B cell (primary cell): ENCODE measurements around the gene MGAT4B. TPM values are rescaled to one million over a fixed set of nuclear protein-coding genes. Genes with fewer than 3 reads are reported as not detected.
"Not testable (repeated sequence)": the region's sequence is repeated elsewhere in the genome, so short reads cannot be mapped to it uniquely, and the experiment has no call there.

Experiments
- ATAC-seq: fragments of 200-7000 bp; cut with Tn5 transposase; one replicate; pipeline ENCODE4 v1.10.0; 2021; ENCODE audit warnings: low read depth, mild to moderate bottlenecking, moderate number of reproducible peaks, moderate library complexity
- CTCF ChIA-PET: fragments of 350-600 bp; sonication (Branson Sonifier 250); formaldehyde crosslinking; loops from one replicate; lab custom pipeline; 2021; ENCODE audit warnings: antibody characterized with exemption, inconsistent platforms; lab: Charles Lee
- POLR2A ChIA-PET: fragments of 350-600 bp; sonication (Branson Sonifier 250); formaldehyde crosslinking; loops from one replicate; lab custom pipeline; 2021; ENCODE audit warnings: antibody characterized with exemption; lab: Charles Lee
- DNase-seq: peaks from one replicate; pipeline ENCODE4 v3.0.0; 2013
- H2AFZ ChIP-seq: 2 replicates; pipeline ENCODE4 v1.6.1; 2012; ENCODE audit warnings: mild to moderate bottlenecking, low read depth, low read length; ENCODE audit not compliant: insufficient read depth, poor library complexity, severe bottlenecking
- H3K27ac ChIP-seq, 2 donors: 1 replicate in 1 of 2; 2 replicates in 1 of 2; pipeline ENCODE4 v1.5.1; 2012 to 2013; ENCODE audit warnings: low read length in 2 of 2, mild to moderate bottlenecking in 2 of 2, moderate library complexity in 1 of 2
- H3K27me3 ChIP-seq, 4 experiments: fragments of 200-600 bp in 1 of 4; sonication (generic) in 1 of 4; replicated peaks in 1 of 4; 1 replicate in 2 of 4; 2 replicates in 2 of 4; pipeline versions ENCODE4 v1.6.1 to v1.7.0; 2013 to 2016; ENCODE audit warnings: low read length in 3 of 4, mild to moderate bottlenecking in 2 of 4, mixed read lengths in 1 of 4, moderate library complexity in 1 of 4; ENCODE audit not compliant: insufficient read depth in 4 of 4, control insufficient read depth in 3 of 4; ENCODE audit errors: control extremely low read depth in 1 of 4
- H3K36me3 ChIP-seq, 2 experiments: replicated peaks in 1 of 2; 1 replicate in 1 of 2; 2 replicates in 1 of 2; pipeline versions ENCODE4 v1.6.1 to v1.7.1; 2013; ENCODE audit warnings: low read length in 1 of 2; ENCODE audit not compliant: insufficient read depth in 2 of 2, control insufficient read depth in 1 of 2; ENCODE audit errors: control extremely low read depth in 1 of 2, extremely low read depth in 1 of 2
- H3K4me1 ChIP-seq, 2 donors: fragments of 200-600 bp in 1 of 2; sonication (generic) in 1 of 2; 1 replicate in 1 of 2; 2 replicates in 1 of 2; pipeline versions ENCODE4 v1.5.1 to v1.6.1; 2013 to 2017; ENCODE audit warnings: low read length in 2 of 2; ENCODE audit not compliant: control insufficient read depth in 2 of 2, insufficient read depth in 2 of 2
- H3K4me2 ChIP-seq: replicated peaks from 2 replicates; pipeline ENCODE3; 2012; ENCODE audit warnings: mild to moderate bottlenecking, low read depth, low read length; ENCODE audit not compliant: poor library complexity, severe bottlenecking
- H3K4me3 ChIP-seq, 5 experiments: fragments of 200-600 bp in 1 of 5; sonication (generic) in 1 of 5; 1 replicate in 3 of 5; 2 replicates in 2 of 5; pipeline versions ENCODE4 v1.5.1 to v1.7.0; 2011 to 2016; ENCODE audit warnings: low read length in 4 of 5, mild to moderate bottlenecking in 4 of 5, low read depth in 2 of 5, control low read depth in 1 of 5, moderate library complexity in 1 of 5; ENCODE audit not compliant: insufficient read depth in 1 of 5; ENCODE audit errors: control extremely low read depth in 1 of 5, extremely low read depth in 1 of 5
- H3K79me2 ChIP-seq: fragments of 200-600 bp; sonication (generic); one replicate; pipeline ENCODE4 v1.6.0; 2016; ENCODE audit warnings: low read length; ENCODE audit not compliant: control insufficient read depth, insufficient read depth
- H3K9ac ChIP-seq: fragments of 200-600 bp; sonication (generic); 2 replicates; pipeline ENCODE4 v1.6.1; 2017; ENCODE audit warnings: mild to moderate bottlenecking, low read length, moderate library complexity
- H3K9me3 ChIP-seq, 3 donors: one replicate each; pipeline versions ENCODE4 v1.6.1 to v1.7.1; 2013; ENCODE audit warnings: low read length in 2 of 3; ENCODE audit not compliant: control insufficient read depth in 2 of 3, insufficient read depth in 1 of 3; ENCODE audit errors: control extremely low read depth in 1 of 3
- H4K20me1 ChIP-seq: 2 replicates; pipeline ENCODE4 v1.6.0; 2012; ENCODE audit warnings: mild to moderate bottlenecking, low read length; ENCODE audit not compliant: insufficient read depth, control insufficient read depth, poor library complexity, severe bottlenecking
- H3K27ac Mint-ChIP-seq: one replicate; pipeline ENCODE4 v1.8.0; 2021; ENCODE audit warnings: mixed read lengths
- H3K27me3 Mint-ChIP-seq: one replicate; pipeline ENCODE4 v1.8.0; 2021; ENCODE audit warnings: mixed read lengths
- H3K4me1 Mint-ChIP-seq: one replicate; pipeline ENCODE4 v1.8.0; 2021; ENCODE audit warnings: mixed read lengths
- H3K4me3 Mint-ChIP-seq: one replicate; pipeline ENCODE4 v1.8.0; 2021; ENCODE audit warnings: mixed read lengths
- H3K9me3 Mint-ChIP-seq: one replicate; pipeline ENCODE4 v1.8.0; 2022; ENCODE audit warnings: mixed read lengths; ENCODE audit not compliant: insufficient read depth
- CTCF ChIP-seq: fragments of 200-600 bp; IDR thresholded peaks from one replicate; pipeline ENCODE4 v1.8.0; 2022; ENCODE audit warnings: antibody characterized with exemption, mild to moderate bottlenecking
- EZH2 ChIP-seq: IDR thresholded peaks from 2 replicates; pipeline ENCODE4 v1.6.1; 2012; ENCODE audit warnings: borderline replicate concordance, low read depth, mild to moderate bottlenecking, moderate library complexity, low read length; ENCODE audit not compliant: insufficient read depth, poor library complexity, severe bottlenecking
- WGBS: methylation state at CpG from one replicate; pipeline ENCODE4 v1.1.5; 2013; ENCODE audit warnings: missing lambda C conversion rate; ENCODE audit not compliant: insufficient coverage; 5-methylcytosine and 5-hydroxymethylcytosine counted together
- intact Hi-C: fragments of 100-400 bp; cut with micrococcal nuclease; formaldehyde crosslinking; loops from one replicate; pipeline ENCODE4 v1.10.0; 2022
- polyA plus RNA-seq: library from polyadenylated mRNA; depleted of rRNA; stranded (reverse); fragments of >200 nt; gene quantifications from 2 replicates; pipeline ENCODE4 v1.2.3, GENCODE V29; 2012
- total RNA-seq, 2 donors: library from RNA; stranded (reverse); fragments of 120-200 nt in 1 of 2; gene quantifications; 1 replicate in 1 of 2; 2 replicates in 1 of 2; pipeline versions ENCODE4 v1.2.3 to v1.2.4, GENCODE V29; 2013 to 2022

Gene MGAT4B
- total and polyA plus RNA-seq, 2 donors (not counting 1 experiment from before 2014, with no cell fraction given) = 105 to 165 TPM

DNA sequence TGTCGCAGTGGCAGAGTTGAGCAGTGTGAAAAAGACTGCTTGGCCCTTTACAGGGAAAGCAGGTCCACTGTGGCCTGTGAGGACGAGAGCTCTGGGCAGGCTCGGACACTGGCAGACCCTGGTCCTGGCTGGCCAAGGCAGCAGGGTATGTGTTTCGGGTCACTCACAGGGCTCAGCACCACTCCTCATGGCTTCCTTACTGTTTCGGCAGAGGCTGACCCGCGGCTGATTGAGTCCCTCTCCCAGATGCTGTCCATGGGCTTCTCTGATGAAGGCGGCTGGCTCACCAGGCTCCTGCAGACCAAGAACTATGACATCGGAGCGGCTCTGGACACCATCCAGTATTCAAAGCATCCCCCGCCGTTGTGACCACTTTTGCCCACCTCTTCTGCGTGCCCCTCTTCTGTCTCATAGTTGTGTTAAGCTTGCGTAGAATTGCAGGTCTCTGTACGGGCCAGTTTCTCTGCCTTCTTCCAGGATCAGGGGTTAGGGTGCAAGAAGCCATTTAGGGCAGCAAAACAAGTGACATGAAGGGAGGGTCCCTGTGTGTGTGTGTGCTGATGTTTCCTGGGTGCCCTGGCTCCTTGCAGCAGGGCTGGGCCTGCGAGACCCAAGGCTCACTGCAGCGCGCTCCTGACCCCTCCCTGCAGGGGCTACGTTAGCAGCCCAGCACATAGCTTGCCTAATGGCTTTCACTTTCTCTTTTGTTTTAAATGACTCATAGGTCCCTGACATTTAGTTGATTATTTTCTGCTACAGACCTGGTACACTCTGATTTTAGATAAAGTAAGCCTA lies 29.8 kb upstream of the MGAT4B start:
- ChIA-PET POLR2A (interaction anchor here (0.6 to 1.2 kb wide), 4 partner anchors 12 to 139 kb away, joined by 3 to 4 read pairs (median 3); no protein-coding TSS in a partner anchor), CTCF (interaction anchor here (0.8 to 2.4 kb wide), 6 partner anchors 14 to 70 kb away, joined by 3 to 12 read pairs (median 6); no protein-coding TSS in a partner anchor)
- Histone ChIP-seq H3K27me3 (no peaks in the 10 kb centered on the region), H3K4me3 (no peak overlapping the region), H3K9ac (no peak overlapping the region), H4K20me1 (peaks cover 32% of the 10 kb centered on the region), H2AFZ (no peak overlapping the region), H3K27ac (peak overlapping the region in 1 of 2 donors; percentile 66), H3K79me2 (no peaks in the 10 kb centered on the region), H3K4me2 (no peak overlapping the region), H3K36me3 (peaks cover 2 to 65% of the 10 kb centered on the region in 2 experiments), H3K9me3 (no peaks in the 10 kb centered on the region), H3K4me1 (peaks cover 3 to 8% of the 10 kb centered on the region in 2 donors)
- Mint-ChIP-seq H3K4me3 (no peak overlapping the region), H3K9me3 (no peaks in the 10 kb centered on the region), H3K27me3 (no peaks in the 10 kb centered on the region), H3K27ac (peak overlapping the region; percentile 77), H3K4me1 (peaks cover 9% of the 10 kb centered on the region)
- TF ChIP-seq EZH2 (no peak), CTCF (no peak)
- intact Hi-C loops = loop anchor here (5.0 kb wide), 1 partner anchor 34 kb away; no protein-coding TSS in a partner anchor
- WGBS = 85% methylated on average over 16 of the region's 19 CpGs
- ATAC-seq = peak; percentile 84
- peak; percentile 74 for DNase-seq

- CTCF ChIA-PET, H2AFZ ChIP-seq, POLR2A ChIA-PET: not testable (repeated sequence)
Observed at GRCh38 chr5:179834871-179835270, 28.2 kb upstream of the MGAT4B start.

More at GRCh38 chr5:179834871-179835270, 28.2 kb upstream of the MGAT4B start:
- H3K27ac Mint-ChIP-seq, H3K27me3 ChIP-seq, H3K4me3 Mint-ChIP-seq, H3K9me3 Mint-ChIP-seq, H3K4me1 ChIP-seq, H3K27ac ChIP-seq, H3K4me2 ChIP-seq, H3K79me2 ChIP-seq, H3K27me3 Mint-ChIP-seq, ATAC-seq, H3K9ac ChIP-seq, H3K4me1 Mint-ChIP-seq, DNase-seq, H3K9me3 ChIP-seq, H3K4me3 ChIP-seq: not testable (repeated sequence)
- Histone ChIP-seq H4K20me1 (peaks cover 36% of the 10 kb centered on the region), H3K36me3 (peaks cover 2 to 64% of the 10 kb centered on the region in 2 experiments)
- 97% methylated on average over 7 of the region's 28 CpGs for WGBS
- intact Hi-C loops = loop anchor here (5.0 kb wide), 1 partner anchor 33 kb away; no protein-coding TSS in a partner anchor
